NCI-H1048 (cell line): Measurements from ENCODE around the gene DLGAP1.

Source experiments
- DNase-seq: peaks from one replicate; lab custom pipeline; 2025; lab: John Stamatoyannopoulos, UW

The DLGAP1 gene

DNA sequence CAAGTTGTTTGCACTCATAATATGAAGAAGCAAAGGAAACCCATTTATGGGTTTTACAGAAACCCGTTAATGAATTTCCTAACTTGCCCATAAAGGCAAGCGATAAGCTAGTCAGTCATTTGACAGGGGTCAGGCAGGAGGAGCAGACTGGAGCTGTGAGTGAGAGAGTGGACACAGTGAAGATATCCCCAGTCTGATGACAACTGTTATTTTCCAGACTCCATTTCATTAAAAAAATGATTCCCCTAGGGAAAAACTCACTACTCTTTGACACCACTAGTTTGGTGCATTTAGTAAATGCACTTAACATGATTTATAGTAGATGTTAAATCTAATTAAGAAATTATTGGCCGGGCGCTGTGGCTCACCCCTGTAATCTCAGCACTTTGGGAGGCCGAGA is 924.3 kb downstream of the DLGAP1 start:
- DNase-seq = no peak

DNA sequence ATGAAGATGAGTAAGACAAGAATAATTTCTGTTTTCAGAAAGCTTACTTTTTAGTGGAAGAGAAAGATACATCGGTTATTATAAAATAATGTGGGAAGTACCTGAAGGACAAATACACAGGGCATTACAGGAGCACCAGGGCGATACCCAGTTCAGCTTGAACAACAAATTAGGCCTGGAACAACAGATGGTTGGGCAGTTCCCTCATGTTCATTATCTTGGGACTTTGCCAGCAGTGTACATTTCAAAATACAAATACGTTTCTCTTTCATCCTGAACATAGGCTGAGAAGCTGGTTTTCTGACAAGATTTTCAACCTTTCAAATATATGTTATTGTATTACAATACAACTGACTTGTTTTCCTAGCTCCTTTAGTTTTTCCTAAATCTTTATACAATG is 925.5 kb downstream of the DLGAP1 start:
- DNase-seq = no peak

DNA sequence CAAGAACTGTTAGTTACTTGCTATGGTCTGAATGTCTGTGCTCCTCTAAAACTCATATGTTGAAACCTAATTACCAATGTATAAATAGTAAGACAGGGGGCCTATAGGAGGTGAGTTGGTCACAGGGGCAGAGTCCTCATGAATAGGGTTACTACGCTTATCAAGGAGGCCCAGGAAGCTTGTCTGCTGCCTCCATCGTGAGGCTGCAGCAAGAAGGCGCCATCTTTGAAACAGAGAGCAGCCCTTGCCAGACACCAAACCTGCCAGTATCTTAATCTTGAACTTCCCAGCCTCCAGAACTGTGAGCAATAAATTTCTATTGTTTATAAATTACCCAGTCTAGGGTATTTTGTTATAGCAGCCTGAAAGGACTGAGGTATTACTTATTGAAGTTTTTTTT is 926.0 kb downstream of the DLGAP1 start:
- DNase-seq = no peak

DNA sequence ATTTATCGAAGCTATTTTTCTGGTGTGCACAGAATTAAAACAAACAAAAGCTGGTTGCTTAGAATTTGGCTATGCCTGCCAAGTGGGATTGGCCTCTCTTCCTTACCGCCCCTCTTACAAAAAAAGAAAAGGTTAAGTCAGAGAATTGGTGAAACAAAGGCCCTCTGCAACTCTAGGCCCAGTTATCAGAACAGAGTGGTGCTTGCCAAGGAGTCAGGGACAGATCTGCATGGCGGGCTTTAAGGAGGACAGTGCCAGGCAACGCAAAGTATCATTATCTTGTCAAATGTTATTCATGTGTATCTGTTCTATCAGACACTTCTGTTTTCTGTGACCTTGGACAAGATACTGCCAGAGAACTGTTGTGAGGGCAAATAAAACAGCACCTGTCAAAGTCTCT is 926.9 kb downstream of the DLGAP1 start:
- DNase-seq = no peak

DNA sequence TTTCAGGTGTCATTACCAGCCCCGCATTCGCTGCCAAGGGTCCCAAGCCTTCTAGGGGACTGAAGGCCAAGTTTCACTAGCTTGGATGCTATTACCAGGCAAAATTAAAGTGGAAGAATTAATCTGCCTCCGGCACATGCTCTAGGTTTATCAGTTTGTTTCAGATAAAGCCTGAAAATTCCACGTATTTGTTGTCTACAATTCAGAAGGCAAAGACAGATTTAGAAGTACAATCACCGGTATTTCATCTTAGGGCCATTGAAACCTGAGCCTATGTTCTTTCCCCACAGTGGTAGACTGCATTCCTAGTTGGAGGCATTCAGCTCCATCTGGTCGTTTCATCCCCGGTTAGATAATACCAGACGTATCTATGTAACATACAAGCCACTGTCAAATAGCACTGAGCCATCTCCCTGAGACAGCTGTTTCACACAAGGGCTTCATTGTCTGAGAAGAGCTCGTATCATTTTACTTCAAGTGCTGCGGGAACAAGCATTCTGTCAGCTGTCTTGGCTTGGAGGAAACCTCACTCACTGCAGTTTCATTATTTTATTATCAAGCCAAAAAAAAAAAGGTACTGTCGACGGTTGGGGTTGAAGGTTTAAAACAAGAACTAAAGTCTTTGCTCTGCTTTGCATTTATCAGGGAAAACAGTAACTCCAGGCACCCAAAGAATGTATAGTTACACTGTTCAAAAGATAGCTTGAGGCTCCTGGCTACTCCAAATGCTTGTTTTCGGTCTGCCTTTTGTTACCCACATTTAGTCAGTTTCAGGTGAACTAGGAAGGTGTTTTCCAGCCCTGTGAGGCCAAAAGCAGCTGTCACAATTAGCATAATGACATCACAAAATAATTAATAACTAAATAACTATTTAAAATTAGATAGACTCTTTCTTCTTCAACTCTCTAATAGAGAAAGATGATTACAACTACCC is 928.4 kb downstream of the DLGAP1 start:
- DNase-seq = peak; percentile 75

DNA sequence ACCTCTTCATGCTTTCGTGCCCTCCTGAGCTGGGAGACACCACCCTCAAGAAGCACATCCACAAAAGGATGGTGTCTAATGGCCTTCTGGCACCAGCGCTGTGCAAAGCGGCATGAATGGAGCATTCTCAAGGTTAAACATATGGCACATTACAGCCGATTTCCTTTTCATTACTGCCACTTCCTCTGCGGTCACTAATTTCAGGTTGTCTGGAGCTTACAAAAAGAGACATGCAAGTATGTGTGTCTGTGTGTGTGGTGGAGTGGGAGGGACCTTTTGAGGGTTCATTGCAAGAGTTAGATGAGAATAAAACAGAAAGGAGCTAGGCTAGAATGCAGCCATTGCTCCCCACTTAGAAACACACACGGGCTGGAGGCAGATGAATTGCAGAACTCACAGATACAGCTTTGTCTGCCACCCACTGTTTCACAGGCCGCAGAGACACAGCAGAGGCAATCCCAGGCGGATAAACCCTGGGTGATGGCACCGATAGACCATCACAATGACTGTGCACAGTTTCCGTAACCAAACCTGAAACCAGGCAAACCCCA is 929.2 kb downstream of the DLGAP1 start:
- DNase-seq = no peak

DNA sequence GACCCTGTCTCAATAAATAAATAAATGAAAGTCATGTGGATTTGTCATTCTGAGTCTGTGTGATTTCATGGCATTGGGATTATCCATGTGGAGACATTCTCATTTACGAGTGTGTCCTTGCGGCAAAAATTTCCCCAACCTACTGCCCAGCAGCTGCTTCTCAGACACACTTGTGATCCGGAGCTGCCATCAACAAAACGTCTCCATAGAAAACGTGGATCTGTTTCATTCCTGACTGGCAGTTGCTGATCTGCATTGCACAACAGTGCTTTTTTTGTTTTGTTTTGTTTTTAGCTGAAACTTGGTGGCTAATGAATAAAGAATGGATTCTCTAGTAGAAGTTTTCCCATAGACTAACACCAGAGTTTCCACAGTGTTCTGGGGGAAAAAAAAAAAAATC is 930.4 kb downstream of the DLGAP1 start:
- no peak for DNase-seq

DNA sequence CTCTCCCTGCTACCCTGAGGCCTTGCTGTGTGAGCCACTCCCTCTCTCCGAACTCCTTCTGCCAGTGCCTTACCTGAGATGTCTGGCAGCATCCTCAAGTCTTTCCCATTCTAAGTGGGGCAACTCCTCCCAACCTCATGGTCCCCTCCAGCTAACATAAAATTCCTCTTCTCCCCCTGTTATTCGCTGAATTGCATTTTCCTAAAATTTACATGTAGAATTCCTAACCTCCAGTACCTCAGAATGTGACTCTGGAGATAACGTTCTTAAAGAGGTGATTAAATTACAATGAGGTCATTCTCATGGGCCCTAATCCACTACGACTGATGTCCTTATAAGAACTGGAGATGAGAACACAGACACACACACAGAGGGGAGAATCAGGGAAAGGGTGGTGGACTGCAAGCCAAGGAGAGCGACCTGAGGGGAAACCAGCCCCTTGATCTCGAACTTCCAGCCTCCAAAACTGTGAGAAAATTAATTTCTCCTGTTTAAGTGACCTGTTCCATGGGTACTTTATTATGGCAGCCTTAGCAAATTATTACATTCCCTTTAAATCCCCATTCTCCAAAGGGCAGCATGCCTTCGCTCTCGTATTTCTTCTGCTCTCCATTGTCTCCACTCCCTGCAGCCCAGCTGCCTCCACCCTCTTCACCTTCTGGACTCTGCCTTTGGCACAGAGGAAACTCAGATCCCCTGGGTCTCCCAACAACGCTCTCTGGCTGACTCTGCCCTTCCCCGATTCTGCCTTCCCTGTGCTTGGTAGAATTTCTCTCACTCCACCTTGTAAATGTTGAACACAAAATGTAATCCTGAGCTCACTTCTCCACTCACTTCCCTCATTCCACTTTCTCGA is 934.6 kb downstream of the DLGAP1 start:
- no peak for DNase-seq

DNA sequence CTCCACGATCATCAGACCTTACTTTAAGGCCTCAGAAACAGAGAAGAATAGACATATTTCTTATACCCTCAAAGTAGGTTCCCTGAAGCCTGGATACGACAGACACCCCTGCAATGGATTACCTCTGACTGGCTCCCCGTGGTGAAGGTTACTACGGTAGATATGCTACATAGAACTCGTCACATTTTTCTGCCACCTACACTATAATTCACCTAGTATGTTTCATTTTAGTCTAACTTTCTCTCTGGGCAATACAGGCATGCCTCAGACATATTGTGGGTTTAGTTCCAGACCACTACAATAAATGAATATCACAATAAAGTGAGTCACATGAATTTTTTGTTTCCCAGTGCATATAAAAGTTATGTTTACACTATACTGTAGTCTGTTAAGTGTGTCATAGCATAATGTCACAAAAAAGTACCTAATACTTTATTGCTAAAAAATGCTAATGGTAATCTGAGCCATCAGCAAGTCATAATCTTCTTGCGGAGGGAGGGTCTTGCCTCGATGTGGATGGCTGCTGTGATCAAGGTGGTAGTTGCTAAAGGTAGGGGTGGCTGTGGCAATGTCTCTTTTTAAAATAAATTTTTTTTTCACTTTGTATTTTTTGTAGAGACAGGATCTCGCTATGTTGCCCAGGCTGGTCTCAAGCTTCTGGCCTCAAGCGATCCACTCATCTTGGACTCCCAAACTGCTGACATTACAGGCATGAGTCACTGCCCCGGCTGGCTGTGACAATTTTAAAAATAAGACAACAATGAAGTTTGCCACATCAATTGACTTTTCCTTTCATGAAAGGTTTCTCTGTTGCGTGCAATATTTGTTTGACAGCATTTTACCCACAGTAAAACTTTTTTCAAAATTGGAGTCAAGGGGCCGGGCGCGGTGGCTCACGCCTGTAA is 940.5 kb downstream of the DLGAP1 start:
- no peak for DNase-seq

DNA sequence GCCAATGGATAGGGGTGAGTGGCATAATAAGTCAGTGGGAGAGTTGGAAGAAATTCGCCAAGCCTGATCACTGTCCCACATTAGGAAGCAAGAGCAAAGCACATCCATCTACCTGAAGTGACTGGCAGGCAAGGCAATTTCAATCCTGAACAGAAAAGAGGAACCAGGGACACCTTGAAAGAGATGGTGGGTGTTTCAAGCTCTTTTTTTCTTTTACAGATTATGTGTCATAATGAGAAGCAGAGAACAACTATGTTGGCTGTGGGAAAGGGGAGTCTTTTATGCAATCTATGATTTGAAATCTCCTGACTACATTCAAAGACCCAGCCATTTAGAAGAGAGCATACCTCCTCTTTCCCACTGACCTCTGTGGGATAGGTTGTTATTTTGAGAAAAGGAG is 941.6 kb downstream of the DLGAP1 start:
- no peak for DNase-seq

DNA sequence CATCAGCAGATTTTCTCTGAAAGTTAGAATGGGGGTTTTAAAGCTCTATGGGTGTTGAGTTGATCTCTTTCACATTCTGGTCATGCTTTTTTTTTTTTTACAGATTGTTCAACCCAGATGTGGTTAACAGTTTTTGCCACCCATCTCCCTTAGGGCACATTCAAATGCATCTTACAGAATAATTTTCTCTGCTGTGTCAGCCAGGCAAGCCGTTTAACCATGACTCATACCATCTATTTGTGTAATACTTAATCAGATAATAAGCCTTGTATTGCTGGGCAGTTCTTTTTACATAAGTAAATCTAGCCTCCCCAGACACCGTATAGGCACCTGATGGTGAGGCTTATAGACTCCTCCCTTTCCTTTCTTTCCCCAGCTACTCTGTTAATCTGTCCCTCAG is 943.1 kb downstream of the DLGAP1 start:
- DNase-seq = peak; percentile 18

DNA sequence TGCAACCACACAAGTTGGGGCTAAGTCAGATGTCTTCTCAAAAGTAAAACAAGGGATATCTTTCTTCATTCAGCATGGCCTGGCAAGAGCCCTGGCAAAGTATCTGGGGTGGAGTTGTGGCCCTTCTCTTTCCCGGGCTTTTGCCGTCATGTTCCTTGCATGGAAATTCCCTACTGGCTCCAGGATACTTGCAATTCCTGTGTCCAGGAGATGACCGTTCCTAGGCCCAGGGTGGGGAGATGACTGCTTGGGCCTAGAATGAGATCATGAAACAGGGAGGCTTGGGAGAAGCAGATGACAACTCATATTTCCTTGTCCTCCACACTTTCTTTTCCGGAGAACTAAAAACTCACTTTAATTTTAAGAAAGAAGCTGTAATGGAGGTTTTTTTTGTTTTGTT is 944.2 kb downstream of the DLGAP1 start:
- DNase-seq = no peak

DNA sequence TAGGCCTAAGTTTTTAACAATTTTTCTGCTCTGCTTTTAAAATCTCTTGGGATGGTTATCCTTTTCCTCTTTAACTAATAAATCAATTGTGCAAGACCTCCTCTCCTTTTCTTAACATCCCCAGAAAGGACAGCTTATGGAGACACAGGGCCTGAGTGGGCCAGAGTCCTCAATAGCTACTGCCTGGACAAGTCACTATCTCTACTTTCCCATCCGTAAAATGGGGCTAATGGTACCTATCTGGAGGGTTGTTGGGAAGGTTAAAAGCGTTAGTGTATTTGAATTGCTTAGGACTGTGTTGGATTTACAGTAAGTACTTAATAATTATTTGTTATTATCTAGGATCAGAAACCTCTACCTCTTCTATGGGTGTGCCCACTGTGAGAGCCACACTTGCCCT is 945.1 kb downstream of the DLGAP1 start:
- DNase-seq = no peak

DNA sequence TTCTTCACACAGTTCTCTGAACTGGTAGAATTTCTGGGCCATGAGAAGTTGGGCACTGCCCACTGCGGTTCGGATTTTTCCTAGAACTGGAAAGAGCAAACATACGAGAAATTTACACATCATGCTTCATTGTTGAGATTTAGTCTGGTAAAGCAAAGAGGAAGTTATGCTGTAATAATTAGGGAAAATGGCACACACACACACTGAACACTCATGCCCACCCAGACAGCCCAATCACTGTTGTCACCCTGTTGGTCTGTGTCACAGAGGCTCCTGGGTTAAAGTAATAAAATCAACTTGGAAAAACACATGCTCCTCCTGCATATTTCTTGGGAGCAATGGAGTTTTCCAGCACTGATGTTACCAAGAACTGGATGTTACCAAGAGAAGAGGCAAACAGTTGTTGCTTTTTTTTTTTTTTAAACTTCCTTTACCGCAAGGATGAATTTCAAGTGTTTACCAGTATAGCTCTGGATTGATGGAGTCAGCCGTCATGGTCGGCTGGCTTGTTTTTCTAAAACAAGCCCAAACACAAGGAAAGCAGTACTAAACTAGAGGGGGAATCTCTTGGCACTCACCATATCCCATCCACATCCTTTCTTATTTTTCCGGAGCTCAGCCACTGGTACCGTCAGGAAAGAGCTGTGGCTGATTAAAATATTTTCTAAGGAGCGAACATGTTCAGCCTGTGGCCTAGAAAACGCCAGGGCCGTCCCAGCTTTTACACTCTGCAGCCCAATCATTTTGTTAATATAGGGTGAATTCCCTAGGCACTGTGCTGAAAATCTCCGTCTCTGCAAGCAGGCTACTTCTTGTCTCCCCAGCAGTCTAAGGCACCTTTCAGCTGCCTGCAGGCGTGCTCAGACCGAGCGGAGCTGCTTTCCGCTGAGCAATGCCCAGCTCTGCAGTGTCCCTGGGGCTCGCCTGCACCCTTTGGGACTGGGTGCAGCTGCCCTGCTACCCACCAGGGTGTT is 946.2 kb downstream of the DLGAP1 start:
- no peak for DNase-seq

DNA sequence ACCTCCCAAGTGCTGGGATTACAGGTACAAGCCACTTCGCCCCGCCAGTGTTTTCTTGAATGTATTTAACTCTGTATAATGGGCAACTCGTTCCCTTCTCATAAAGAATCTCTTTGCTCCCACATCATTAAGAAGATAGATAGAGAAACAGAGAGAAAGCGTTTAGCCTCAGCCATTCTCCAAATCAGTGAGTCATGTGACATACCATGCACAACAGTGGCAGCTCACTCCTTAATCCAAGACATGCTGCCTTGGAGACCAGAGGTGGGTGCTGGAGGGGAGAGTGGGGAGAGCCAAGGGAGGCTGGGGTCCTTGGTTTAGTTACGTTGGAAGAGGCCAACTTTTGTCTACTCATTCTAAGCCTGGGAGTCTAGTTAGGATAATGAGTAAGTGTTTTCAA is 950.5 kb downstream of the DLGAP1 start:
- DNase-seq = no peak

DNA sequence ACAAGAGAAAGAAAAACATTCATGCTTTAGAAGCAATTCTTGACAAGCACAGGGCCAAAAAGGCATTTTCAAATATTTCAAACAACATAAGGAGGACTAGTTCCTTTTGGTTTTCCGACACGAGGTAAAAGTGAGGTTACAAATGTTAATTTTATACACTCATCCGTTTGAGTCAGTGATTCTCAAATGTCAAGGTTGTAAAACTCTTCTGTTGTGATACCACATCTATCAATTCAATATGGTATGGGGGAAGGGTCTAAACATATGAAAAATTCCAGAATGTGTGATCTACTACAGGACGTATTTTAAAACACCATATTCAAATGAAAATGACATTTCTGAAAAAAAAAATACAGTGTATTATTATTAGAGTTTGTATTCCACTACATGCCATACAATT is 952.5 kb downstream of the DLGAP1 start:
- DNase-seq = no peak

DNA sequence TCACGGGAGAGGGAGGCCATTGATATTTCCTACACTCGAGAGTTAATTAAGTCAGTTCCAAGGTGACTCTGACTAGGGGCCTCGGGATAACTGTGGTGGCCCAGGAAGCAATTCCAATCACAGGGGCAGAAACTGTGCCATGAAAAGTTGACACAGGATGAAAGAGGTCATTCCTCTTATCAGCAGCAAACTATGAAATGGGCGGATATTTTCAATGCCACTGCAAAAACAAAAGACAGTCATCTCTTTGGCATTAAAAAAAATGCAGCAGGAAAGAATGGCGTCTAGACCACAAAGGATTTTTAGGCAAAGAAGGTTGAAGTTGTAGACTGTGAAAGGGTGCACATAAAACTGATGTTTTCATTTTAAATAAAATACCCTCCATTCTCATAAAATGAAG is 955.1 kb downstream of the DLGAP1 start:
- no peak for DNase-seq

DNA sequence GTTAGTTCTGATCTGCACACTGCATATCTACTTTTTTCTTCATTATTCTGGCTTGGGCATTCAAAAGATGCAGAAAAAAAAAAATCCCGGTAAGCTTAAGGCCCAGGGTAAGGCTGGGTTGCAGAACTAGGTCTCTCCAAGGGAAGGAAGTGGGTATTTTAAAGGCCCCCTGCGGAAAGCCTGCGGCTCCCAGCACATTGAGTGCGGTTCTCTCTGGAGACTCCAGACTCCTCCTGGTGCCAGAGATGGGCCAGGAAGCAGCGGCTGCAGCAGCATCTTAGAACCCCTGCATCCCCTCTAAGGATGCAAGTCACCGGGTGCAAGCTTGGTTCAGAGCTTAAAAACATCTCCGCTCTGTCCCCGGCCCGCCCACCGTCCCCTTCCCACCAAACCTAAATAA is 955.6 kb downstream of the DLGAP1 start:
- no peak for DNase-seq

DNA sequence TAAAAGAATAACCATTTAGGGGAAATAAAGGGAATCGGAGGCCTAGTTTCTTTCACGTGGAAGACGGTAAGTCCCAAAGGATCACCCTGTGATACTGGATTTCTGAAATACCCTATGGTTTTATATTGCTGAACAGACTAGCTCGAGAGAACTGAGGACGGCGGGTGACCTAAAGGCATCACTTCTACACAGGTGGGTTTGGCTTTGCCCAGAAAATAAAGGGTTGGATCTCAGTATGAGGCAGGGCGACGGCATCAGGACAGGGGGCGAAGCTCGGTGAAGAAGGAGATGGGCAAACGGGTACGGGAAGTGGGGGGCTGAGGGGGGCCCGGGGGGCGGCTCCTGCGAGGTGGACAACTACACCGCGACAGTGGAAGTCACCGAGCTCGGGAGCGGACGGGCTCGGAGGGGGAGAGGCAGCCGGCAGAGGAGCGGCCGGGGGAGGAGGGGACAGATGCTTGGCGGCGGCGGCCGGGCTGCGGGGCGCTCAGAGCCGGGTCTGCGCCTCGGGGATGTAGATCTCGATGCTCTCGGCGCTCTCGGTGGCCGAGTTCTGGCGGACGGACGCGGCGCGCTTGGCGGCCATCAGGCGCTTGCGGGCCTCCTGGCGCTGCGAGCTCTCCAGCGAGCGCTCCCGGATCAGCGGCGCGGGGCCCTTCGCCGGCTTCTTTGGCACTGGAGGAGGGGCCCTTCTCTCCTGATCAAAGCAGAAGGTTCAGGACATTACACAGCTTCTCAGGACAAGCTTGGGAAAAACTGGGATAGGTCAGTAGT is 956.2 kb downstream of the DLGAP1 start:
- no peak for DNase-seq
